ENCODE data around the gene ELOVL6.

Gene ELOVL6

GRCh38 chr4:110149089-110149488 is 49.3 kb downstream of the ELOVL6 start:
- DNase-seq (ENCODE audit: low read depth) = no peak
- TF ChIP-seq CTCF (conservative IDR thresholded peaks at IDR 0.05; ENCODE audit: low read depth, low read length) = no peak

GRCh38 chr4:110142461-110142860 is 56.0 kb downstream of the ELOVL6 start:
- DNase-seq (ENCODE audit: low read depth) = no peak
- TF ChIP-seq CTCF (conservative IDR thresholded peaks at IDR 0.05; ENCODE audit: low read depth, low read length) = no peak
- H3K4me3 ChIP-seq (ENCODE audit: low read length) = no peak overlapping the region

More at GRCh38 chr4:110149089-110149488, 49.3 kb downstream of the ELOVL6 start:
- no peak overlapping the region for H3K4me3 ChIP-seq (ENCODE audit: low read length)

GRCh38 chr4:110139815-110140214 is 58.6 kb downstream of the ELOVL6 start:
- DNase-seq (ENCODE audit: low read depth) = no peak
- no peak for TF ChIP-seq CTCF (conservative IDR thresholded peaks at IDR 0.05; ENCODE audit: low read depth, low read length)

GRCh38 chr4:110139111-110139510 is 59.3 kb downstream of the ELOVL6 start:
- no peak for DNase-seq (ENCODE audit: low read depth)
- no peak for TF ChIP-seq CTCF (conservative IDR thresholded peaks at IDR 0.05; ENCODE audit: low read depth, low read length)
- no peak overlapping the region for H3K4me3 ChIP-seq (ENCODE audit: low read length)

More at GRCh38 chr4:110139815-110140214, 58.6 kb downstream of the ELOVL6 start:
- no peak overlapping the region for H3K4me3 ChIP-seq (ENCODE audit: low read length)

- no peak for TF ChIP-seq CTCF (conservative IDR thresholded peaks at IDR 0.05; ENCODE audit: low read depth, low read length)
- no peak overlapping the region for H3K4me3 ChIP-seq (ENCODE audit: low read length)
- DNase-seq (ENCODE audit: low read depth) = no peak
Measured at GRCh38 chr4:110138551-110138950, 59.9 kb downstream of the ELOVL6 start.

GRCh38 chr4:110137829-110138228 is 60.6 kb downstream of the ELOVL6 start:
- no peak for TF ChIP-seq CTCF (conservative IDR thresholded peaks at IDR 0.05; ENCODE audit: low read depth, low read length)
- H3K4me3 ChIP-seq (ENCODE audit: low read length) = no peak overlapping the region
- no peak for DNase-seq (ENCODE audit: low read depth)

GRCh38 chr4:110135523-110135922 is 62.9 kb downstream of the ELOVL6 start:
- DNase-seq (ENCODE audit: low read depth) = no peak
- no peak overlapping the region for H3K4me3 ChIP-seq (ENCODE audit: low read length)
- TF ChIP-seq CTCF (conservative IDR thresholded peaks at IDR 0.05; ENCODE audit: low read depth, low read length) = no peak

Measured in retinal pigment epithelial cell (primary cell).